T-cell (primary cell): ENCODE results near the gene TNNI2. TPM values are rescaled to one million over a fixed set of nuclear protein-coding genes. Genes with fewer than 3 reads are reported as not detected.
"Not testable (repeated sequence)": the region's sequence is repeated elsewhere in the genome, so short reads cannot be mapped to it uniquely, and the experiment has no call there.

Source experiments
- ATAC-seq, 4 experiments: fragments of 200-7000 bp in 3 of 4; fragments of 150-1000 bp in 1 of 4; cut with Tn5 transposase; replicated peaks in 1 of 4; 1 replicate in 3 of 4; 2 replicates in 1 of 4; pipeline ENCODE4 v1.10.0; 2021; ENCODE audit warnings: moderate library complexity in 3 of 4, mild to moderate bottlenecking in 2 of 4, moderate number of reproducible peaks in 1 of 4
- CTCF ChIA-PET, 2 donors: fragments of 300-600 bp; sonication (Branson Sonifier 250); formaldehyde crosslinking; loops; one replicate each; lab custom pipeline; 2022; ENCODE audit warnings: antibody characterized with exemption in 2 of 2; lab: Charles Lee
- POLR2A ChIA-PET, 2 donors: fragments of 300-600 bp; sonication (Branson Sonifier 250); formaldehyde crosslinking; loops; one replicate each; lab custom pipeline; 2022; ENCODE audit warnings: antibody characterized with exemption in 2 of 2; lab: Charles Lee
- DNase-seq, 35 experiments: peaks; one replicate each; pipeline versions ENCODE4 v3.0.0 to v3.0.0-alpha.2; 2013 to 2023
- H3K27ac ChIP-seq: one replicate; pipeline ENCODE4 v1.5.1; 2013; ENCODE audit warnings: low read length
- H3K27me3 ChIP-seq, 2 experiments: replicated peaks in 1 of 2; 1 replicate in 1 of 2; 2 replicates in 1 of 2; pipeline versions ENCODE4 v1.6.1 to v1.7.0; 2013; ENCODE audit warnings: low read length in 1 of 2, mixed read lengths in 1 of 2; ENCODE audit not compliant: control insufficient read depth in 2 of 2, insufficient read depth in 2 of 2; ENCODE audit errors: extremely low read depth in 1 of 2
- H3K36me3 ChIP-seq, 2 donors: 1 replicate in 1 of 2; 2 replicates in 1 of 2; pipeline versions ENCODE4 v1.6.1 to v1.7.0; 2013; ENCODE audit warnings: low read length in 1 of 2; ENCODE audit not compliant: control insufficient read depth in 2 of 2, insufficient read depth in 1 of 2; ENCODE audit errors: extremely low read depth in 1 of 2
- H3K4me1 ChIP-seq, 2 experiments: 1 replicate in 1 of 2; 2 replicates in 1 of 2; pipeline versions ENCODE4 v1.6.1 to v1.7.0; 2013; ENCODE audit warnings: low read length in 2 of 2, mixed read lengths in 1 of 2; ENCODE audit not compliant: insufficient read depth in 2 of 2, control insufficient read depth in 1 of 2; ENCODE audit errors: extremely low read depth in 1 of 2
- H3K4me3 ChIP-seq, 2 donors: 1 replicate in 1 of 2; 2 replicates in 1 of 2; pipeline versions ENCODE4 v1.5.1 to v1.7.0; 2013; ENCODE audit warnings: mild to moderate bottlenecking in 2 of 2, low read length in 1 of 2, moderate library complexity in 1 of 2; ENCODE audit not compliant: control insufficient read depth in 1 of 2; ENCODE audit errors: extremely low read depth in 1 of 2
- H3K9me3 ChIP-seq: 2 replicates; pipeline ENCODE4 v1.7.0; 2013
- H3K27ac Mint-ChIP-seq, 2 donors: one replicate each; pipeline ENCODE4 v1.8.0; 2020 to 2021; ENCODE audit warnings: mild to moderate bottlenecking in 2 of 2, mixed read lengths in 2 of 2
- H3K27me3 Mint-ChIP-seq, 2 donors: one replicate each; pipeline ENCODE4 v1.8.0; 2021 to 2022; ENCODE audit warnings: mixed read lengths in 2 of 2
- H3K36me3 Mint-ChIP-seq: one replicate; pipeline ENCODE4 v1.8.0; 2021; ENCODE audit warnings: mixed read lengths
- H3K4me1 Mint-ChIP-seq, 3 donors: one replicate each; pipeline ENCODE4 v1.8.0; 2020 to 2022; ENCODE audit warnings: mixed read lengths in 3 of 3, mild to moderate bottlenecking in 1 of 3
- H3K4me3 Mint-ChIP-seq, 3 donors: one replicate each; pipeline ENCODE4 v1.8.0; 2020 to 2022; ENCODE audit warnings: mild to moderate bottlenecking in 3 of 3, mixed read lengths in 3 of 3, moderate library complexity in 3 of 3
- H3K9me3 Mint-ChIP-seq, 3 donors: one replicate each; pipeline ENCODE4 v1.8.0; 2020 to 2022; ENCODE audit warnings: mixed read lengths in 3 of 3
- WGBS: methylation state at CpG from one replicate; pipeline ENCODE4 v1.1.5; 2013; ENCODE audit warnings: missing lambda C conversion rate; ENCODE audit not compliant: insufficient coverage; 5-methylcytosine and 5-hydroxymethylcytosine counted together
- total RNA-seq, 35 experiments: library from RNA in 6 of 35; stranded (reverse) in 6 of 35; fragments of 120-200 nt in 1 of 35; gene quantifications; one replicate each; pipeline versions ENCODE4 v1.2.1 to v1.2.4 and lab custom pipeline; 2013 to 2026

The TNNI2 gene
- total RNA-seq, 5 donors from 2014 or later (not counting 1 experiment from before 2014, with no cell fraction given): 0.39 TPM; not detected in 4

- WGBS: 89% methylated on average over 8 of the region's 14 CpGs
These were observed 41.2 kb upstream of the TNNI2 start for GRCh38 chr11:1797391-1798125.

GRCh38 chr11:1803246-1803645 lies 35.5 kb upstream of the TNNI2 start:
- DNase-seq (no peak), ATAC-seq (no peak)
- CTCF ChIA-PET: no interaction called here
- H3K9me3 Mint-ChIP-seq: no peaks in the 10 kb centered on the region
- H3K27me3 Mint-ChIP-seq: peaks cover 22 to 33% of the 10 kb centered on the region in 2 donors
- no peak overlapping the region for H3K27ac ChIP-seq
- no peak overlapping the region for H3K4me3 Mint-ChIP-seq
- H3K36me3 ChIP-seq: no peaks in the 10 kb centered on the region
- WGBS: 92% methylated on average over 20 of the region's 20 CpGs
- no peak overlapping the region for H3K27ac Mint-ChIP-seq
- H3K4me3 ChIP-seq: no peak overlapping the region
- H3K9me3 ChIP-seq: no peaks in the 10 kb centered on the region
- H3K4me1 ChIP-seq: no peaks in the 10 kb centered on the region
- H3K4me1 Mint-ChIP-seq: no peaks in the 10 kb centered on the region
- POLR2A ChIA-PET: interaction anchor here in 1 of 2 donors (0.6 kb wide), 1 partner anchor 382 kb away, joined by 3 read pairs; no protein-coding TSS in a partner anchor
- peaks cover 0 to 32% of the 10 kb centered on the region in 2 experiments for H3K27me3 ChIP-seq
- H3K36me3 Mint-ChIP-seq: no peaks in the 10 kb centered on the region

More at GRCh38 chr11:1797391-1798125, 41.2 kb upstream of the TNNI2 start:
- H3K27me3 Mint-ChIP-seq: peaks cover 18 to 32% of the 10 kb centered on the region in 2 donors
- H3K27ac Mint-ChIP-seq: no peak overlapping the region
- peaks cover 0 to 31% of the 10 kb centered on the region in 2 experiments for H3K27me3 ChIP-seq
- peaks cover 1% of the 10 kb centered on the region for H3K36me3 Mint-ChIP-seq
- no peaks in the 10 kb centered on the region for H3K9me3 ChIP-seq
- ChIA-PET CTCF (no interaction called here), POLR2A (no interaction called here)
- H3K4me1 Mint-ChIP-seq: peaks cover 0 to 4% (median 4%) of the 10 kb centered on the region in 3 donors
- no peaks in the 10 kb centered on the region for H3K36me3 ChIP-seq
- H3K4me3 ChIP-seq: no peak overlapping the region
- H3K9me3 Mint-ChIP-seq: peaks cover 0 to 4% (median 0%) of the 10 kb centered on the region in 3 donors
- DNase-seq (no peak), ATAC-seq (no peak)
- H3K27ac ChIP-seq: no peak overlapping the region
- no peak overlapping the region for H3K4me3 Mint-ChIP-seq
- no peaks in the 10 kb centered on the region for H3K4me1 ChIP-seq

- H3K27ac ChIP-seq, H3K4me3 Mint-ChIP-seq, H3K36me3 Mint-ChIP-seq, H3K36me3 ChIP-seq, H3K27ac Mint-ChIP-seq, H3K4me1 Mint-ChIP-seq, H3K4me3 ChIP-seq, ATAC-seq, DNase-seq, H3K9me3 Mint-ChIP-seq, CTCF ChIA-PET, H3K9me3 ChIP-seq, H3K4me1 ChIP-seq: not testable (repeated sequence)
- peaks cover 19 to 28% of the 10 kb centered on the region in 2 donors for H3K27me3 Mint-ChIP-seq
- POLR2A ChIA-PET: interaction anchor here in 1 of 2 donors (0.6 kb wide), 1 partner anchor 381 kb away, joined by 3 read pairs; no protein-coding TSS in a partner anchor
- WGBS: 91% methylated on average over 10 of the region's 42 CpGs
- peaks cover 0 to 32% of the 10 kb centered on the region in 2 experiments for H3K27me3 ChIP-seq
These were observed 34.8 kb upstream of the TNNI2 start for GRCh38 chr11:1803835-1804519.

- ChIA-PET CTCF (no interaction called here), POLR2A (no interaction called here)
- Mint-ChIP-seq H3K36me3 (no peaks in the 10 kb centered on the region), H3K4me3 (no peak overlapping the region), H3K9me3 (no peaks in the 10 kb centered on the region), H3K27me3 (peaks cover 19 to 28% of the 10 kb centered on the region in 2 donors), H3K4me1 (no peaks in the 10 kb centered on the region), H3K27ac (no peak overlapping the region)
- ATAC-seq (no peak), DNase-seq (no peak)
- Histone ChIP-seq H3K27ac (no peak overlapping the region), H3K4me1 (no peaks in the 10 kb centered on the region), H3K4me3 (no peak overlapping the region), H3K9me3 (no peaks in the 10 kb centered on the region), H3K36me3 (no peaks in the 10 kb centered on the region), H3K27me3 (peaks cover under 1 to 22% of the 10 kb centered on the region in 2 experiments)
- WGBS: 92% methylated on average over 8 of the region's 15 CpGs
These were observed 33.3 kb upstream of the TNNI2 start for GRCh38 chr11:1805525-1805924.

- Mint-ChIP-seq H3K9me3 (no peaks in the 10 kb centered on the region), H3K27ac (no peak overlapping the region), H3K4me3 (no peak overlapping the region), H3K36me3 (no peaks in the 10 kb centered on the region), H3K27me3 (peaks cover 15 to 26% of the 10 kb centered on the region in 2 donors), H3K4me1 (no peaks in the 10 kb centered on the region)
- H3K36me3 ChIP-seq: no peaks in the 10 kb centered on the region
- H3K4me3 ChIP-seq: no peak overlapping the region
- no peaks in the 10 kb centered on the region for H3K4me1 ChIP-seq
- H3K27me3 ChIP-seq: peaks cover 5 to 22% of the 10 kb centered on the region in 2 experiments
- ATAC-seq: no peak
- DNase-seq: no peak
- WGBS: 68% methylated on average over 3 of the region's 14 CpGs
- no peak overlapping the region for H3K27ac ChIP-seq
- ChIA-PET POLR2A (interaction anchor here in 1 of 2 donors (0.6 kb wide), 1 partner anchor 76 kb away, joined by 3 read pairs; no protein-coding TSS in a partner anchor), CTCF (no interaction called here)
- no peaks in the 10 kb centered on the region for H3K9me3 ChIP-seq
These were observed 31.4 kb upstream of the TNNI2 start for GRCh38 chr11:1807264-1807995.

- H3K4me3 Mint-ChIP-seq: no peak overlapping the region
- no peaks in the 10 kb centered on the region for H3K9me3 ChIP-seq
- ChIA-PET POLR2A (interaction anchor here (0.6 to 0.7 kb wide), 2 partner anchors 21 to 617 kb away, joined by 3 to 11 read pairs; no protein-coding TSS in a partner anchor), CTCF (no interaction called here)
- H3K27me3 Mint-ChIP-seq: peaks cover 8 to 11% of the 10 kb centered on the region in 2 donors
- no peak for DNase-seq
- no peak overlapping the region for H3K27ac Mint-ChIP-seq
- H3K36me3 ChIP-seq: no peaks in the 10 kb centered on the region
- H3K9me3 Mint-ChIP-seq: no peaks in the 10 kb centered on the region
- H3K27me3 ChIP-seq: peaks cover 5 to 21% of the 10 kb centered on the region in 2 experiments
- no peaks in the 10 kb centered on the region for H3K4me1 ChIP-seq
- no peaks in the 10 kb centered on the region for H3K4me1 Mint-ChIP-seq
- ATAC-seq: no peak
- H3K36me3 Mint-ChIP-seq: no peaks in the 10 kb centered on the region
- 49% methylated on average over 6 of the region's 10 CpGs for WGBS
- H3K4me3 ChIP-seq: no peak overlapping the region
- no peak overlapping the region for H3K27ac ChIP-seq
These were observed 28.0 kb upstream of the TNNI2 start for GRCh38 chr11:1810761-1811160.
